Body of pancreas (tissue), 4 donors: ENCODE measurements around the gene MAPK8IP3. TPM values are rescaled to one million over a fixed set of nuclear protein-coding genes. Genes with fewer than 3 reads are reported as not detected.

ENCODE experiments used
- ATAC-seq: fragments of 150-250 bp; one replicate; pipeline ENCODE4 v1.9.1; 2016
- DNase-seq, 4 donors: peaks; one replicate each; pipeline ENCODE4 v3.0.0-alpha.2; 2019
- H3K27ac ChIP-seq, 4 donors: fragments of 200-600 bp; sonication (generic); 1 replicate in 3 of 4; 2 replicates in 1 of 4; pipeline versions ENCODE4 v1.5.1 to v1.6.1; 2016 to 2019; ENCODE audit warnings: mild to moderate bottlenecking in 1 of 4, mixed read lengths in 1 of 4, moderate library complexity in 1 of 4
- H3K27me3 ChIP-seq, 2 donors: fragments of 200-600 bp; sonication (generic); one replicate each; pipeline ENCODE4 v1.6.0; 2016; ENCODE audit warnings: mild to moderate bottlenecking in 1 of 2
- H3K36me3 ChIP-seq, 2 donors: fragments of 200-600 bp; sonication (generic); replicated peaks in 1 of 2; 2 replicates each; pipeline ENCODE4 v1.5.1; 2016; ENCODE audit warnings: low read depth in 2 of 2; ENCODE audit not compliant: insufficient read depth in 1 of 2
- H3K4me1 ChIP-seq: fragments of 200-600 bp; sonication (generic); one replicate; pipeline ENCODE4 v1.6.0; 2016
- H3K4me3 ChIP-seq, 2 donors: fragments of 200-600 bp; sonication (generic); 1 replicate in 1 of 2; 2 replicates in 1 of 2; pipeline ENCODE4 v1.5.1; 2016 to 2019
- H3K9me3 ChIP-seq, 3 donors: fragments of 200-600 bp; sonication (generic); 1 replicate in 2 of 3; 2 replicates in 1 of 3; pipeline ENCODE4 v1.5.1; 2016
- CTCF ChIP-seq, 7 experiments: fragments of 450-650 bp in 4 of 7; fragments of 200-600 bp in 3 of 7; sonication (generic) in 3 of 7; IDR thresholded peaks; one replicate each; pipeline ENCODE4 v1.5.1; 2016 to 2019; ENCODE audit warnings: antibody characterized with exemption in 7 of 7
- POLR2A ChIP-seq, 3 donors: fragments of 450-650 bp; IDR thresholded peaks; one replicate each; pipeline ENCODE4 v1.6.1; 2016; ENCODE audit warnings: antibody characterized with exemption in 3 of 3, mild to moderate bottlenecking in 2 of 3
- WGBS, 2 donors: methylation state at CpG; one replicate each; pipeline ENCODE4 v1.1.5; 2017; 5-methylcytosine and 5-hydroxymethylcytosine counted together
- intact Hi-C: fragments of 100-400 bp; cut with DNase I; formaldehyde crosslinking; loops from one replicate; pipeline ENCODE4 v1.15.1; 2023
- total RNA-seq, 2 donors: library from RNA; depleted of rRNA; stranded (reverse); fragments of >200 nt; gene quantifications; one replicate each; pipeline ENCODE4 v1.1.0, GENCODE V29; 2016

The MAPK8IP3 gene
- total RNA-seq, 2 donors from 2014 or later: 79.9 to 103 TPM

GRCh38 chr16:1744338-1744840 is 38.4 kb downstream of the MAPK8IP3 start:
- Histone ChIP-seq H3K27ac (no peak overlapping the region), H3K27me3 (no peaks in the 10 kb centered on the region), H3K9me3 (no peaks in the 10 kb centered on the region), H3K4me3 (no peak overlapping the region), H3K4me1 (no peaks in the 10 kb centered on the region), H3K36me3 (peaks cover 0 to 25% of the 10 kb centered on the region in 2 donors)
- WGBS, 2 donors: 91 to 97% methylated on average over 14 to 21 of the region's 24 CpGs
- TF ChIP-seq CTCF (IDR thresholded peaks at IDR 0.05) (no peak), POLR2A (IDR thresholded peaks at IDR 0.05) (no peak)
- ATAC-seq (no peak), DNase-seq (no peak)
- intact Hi-C loops: no loop called here

GRCh38 chr16:1745181-1745899 is 39.3 kb downstream of the MAPK8IP3 start:
- WGBS, 2 donors: 91 to 98% methylated on average over 8 to 25 of the region's 25 CpGs
- no peaks in the 10 kb centered on the region for H3K27me3 ChIP-seq
- H3K27ac ChIP-seq: no peak overlapping the region
- H3K36me3 ChIP-seq: peaks cover 0 to 29% of the 10 kb centered on the region in 2 donors
- H3K9me3 ChIP-seq: no peaks in the 10 kb centered on the region
- no peak overlapping the region for H3K4me3 ChIP-seq
- DNase-seq (no peak), ATAC-seq (no peak)
- no peaks in the 10 kb centered on the region for H3K4me1 ChIP-seq
- TF ChIP-seq POLR2A (IDR thresholded peaks at IDR 0.05): no peak
- intact Hi-C loops: no loop called here

- intact Hi-C loops: no loop called here
- 90 to 96% methylated on average over 12 to 28 of the region's 29 CpGs for WGBS, 2 donors
- Histone ChIP-seq H3K27me3 (no peaks in the 10 kb centered on the region), H3K4me1 (no peaks in the 10 kb centered on the region), H3K36me3 (peaks cover 0 to 27% of the 10 kb centered on the region in 2 donors), H3K9me3 (no peaks in the 10 kb centered on the region), H3K4me3 (no peak overlapping the region), H3K27ac (no peak overlapping the region)
- no peak for TF ChIP-seq CTCF (IDR thresholded peaks at IDR 0.05)
- no peak for DNase-seq
- no peak for ATAC-seq
Measured at GRCh38 chr16:1745900-1746692, 40.1 kb downstream of the MAPK8IP3 start.

GRCh38 chr16:1746693-1747195 is 40.7 kb downstream of the MAPK8IP3 start:
- no peak overlapping the region for H3K4me3 ChIP-seq
- H3K9me3 ChIP-seq: no peaks in the 10 kb centered on the region
- no peaks in the 10 kb centered on the region for H3K27me3 ChIP-seq
- WGBS, 2 donors: 92 to 93% methylated on average over 18 to 31 of the region's 31 CpGs
- no peak for ATAC-seq
- H3K4me1 ChIP-seq: no peaks in the 10 kb centered on the region
- TF ChIP-seq POLR2A (IDR thresholded peaks at IDR 0.05): no peak
- peaks cover 1 to 33% of the 10 kb centered on the region in 2 donors for H3K36me3 ChIP-seq
- DNase-seq: no peak
- no peak overlapping the region for H3K27ac ChIP-seq
- intact Hi-C loops: no loop called here

- H3K4me1 ChIP-seq: no peaks in the 10 kb centered on the region
- no peaks in the 10 kb centered on the region for H3K27me3 ChIP-seq
- no peak for ATAC-seq
- no peak for TF ChIP-seq POLR2A (IDR thresholded peaks at IDR 0.05)
- TF ChIP-seq CTCF (IDR thresholded peaks at IDR 0.05): no peak
- no peaks in the 10 kb centered on the region for H3K9me3 ChIP-seq
- no peak overlapping the region for H3K27ac ChIP-seq
- intact Hi-C loops: no loop called here
- WGBS, 2 donors: 80 to 87% methylated on average over 7 to 9 of the region's 11 CpGs
- no peak for DNase-seq
- H3K4me3 ChIP-seq: no peak overlapping the region
- peaks cover 6 to 39% of the 10 kb centered on the region in 2 donors for H3K36me3 ChIP-seq
Measured at GRCh38 chr16:1747934-1748333, 41.9 kb downstream of the MAPK8IP3 start.
